GM18526 (cell line): ENCODE results near the gene APRT.

ENCODE experiments used
- POLR2A ChIP-seq: IDR thresholded peaks from 3 replicates; pipeline ENCODE4 v1.6.1; 2011; ENCODE audit not compliant: insufficient read length; ENCODE audit errors: extremely low read depth

APRT gene

GRCh38 chr16:88811769-88812512, at the start of gene APRT:
Gene APRT, minus strand, starts transcription at chr16:88811928. Its CDS starts 29 bp downstream, at chr16:88811899.
- peak; percentile 83 for TF ChIP-seq POLR2A

GRCh38 chr16:88861359-88861758, 49.6 kb upstream of the APRT start:
- TF ChIP-seq POLR2A = no peak

- TF ChIP-seq POLR2A = no peak
Observed at GRCh38 chr16:88859381-88860091, 47.8 kb upstream of the APRT start.

- no peak for TF ChIP-seq POLR2A
Observed at GRCh38 chr16:88857728-88858339, 46.1 kb upstream of the APRT start.

- peak; percentile 90 for TF ChIP-seq POLR2A
Observed at GRCh38 chr16:88856828-88857727, 45.4 kb upstream of the APRT start, which contains the start of the genes GALNS and TRAPPC2L. Gene GALNS, minus strand, starts transcription at chr16:88856947. Its CDS starts 70 bp downstream, at chr16:88856877. Gene TRAPPC2L, plus strand, starts transcription at chr16:88857127. Its CDS starts 24 bp downstream, at chr16:88857151.

- no peak for TF ChIP-seq POLR2A
Observed at GRCh38 chr16:88856122-88856827, 44.5 kb upstream of the APRT start.

GRCh38 chr16:88855736-88856121, 44.0 kb upstream of the APRT start:
- no peak for TF ChIP-seq POLR2A

GRCh38 chr16:88855176-88855575, 43.4 kb upstream of the APRT start:
- TF ChIP-seq POLR2A = no peak

GRCh38 chr16:88854306-88855111, 42.8 kb upstream of the APRT start:
- no peak for TF ChIP-seq POLR2A

- TF ChIP-seq POLR2A = no peak
Observed at GRCh38 chr16:88853325-88853941, 41.7 kb upstream of the APRT start.

- no peak for TF ChIP-seq POLR2A
Observed at GRCh38 chr16:88851616-88852015, 39.9 kb upstream of the APRT start.

- no peak for TF ChIP-seq POLR2A
Observed at GRCh38 chr16:88850531-88851199, 38.9 kb upstream of the APRT start.
